ENCODE results near the gene CYP3A7.

Gene CYP3A7

DNA sequence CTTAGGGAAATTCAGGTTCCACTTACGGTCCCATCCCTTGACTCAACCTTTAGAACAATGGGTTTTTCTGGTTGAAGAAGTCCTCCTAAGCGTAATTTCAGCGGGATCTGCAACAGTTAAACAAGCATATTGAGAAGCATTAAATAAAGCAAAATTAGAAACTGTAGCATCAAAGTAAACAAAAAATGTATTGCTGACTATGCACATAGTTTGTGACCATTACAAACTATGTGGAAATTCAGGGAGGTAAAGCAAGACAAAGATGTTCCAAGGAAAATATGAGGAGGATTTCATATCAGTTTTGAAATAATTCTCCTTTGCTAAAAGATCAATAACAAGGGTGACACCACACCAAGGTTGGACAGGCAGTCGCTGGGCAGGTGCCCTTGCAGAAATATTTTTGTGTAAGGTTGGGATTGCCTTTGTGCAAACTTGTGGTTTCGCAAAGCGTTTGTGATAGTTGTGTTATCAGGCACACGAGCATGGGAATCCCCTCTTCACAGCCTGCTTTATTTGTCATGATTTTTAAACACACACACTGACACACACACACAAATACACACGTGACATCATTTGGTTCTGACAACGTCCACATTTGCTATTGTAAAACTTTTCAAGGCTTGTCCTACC lies 49.8 kb downstream of the CYP3A7 start:
- H3K9me2 ChIP-seq (replicated peaks; ENCODE audit: control insufficient read depth, low read length), result no peaks in the 10 kb centered on the region
- no peaks in the 10 kb centered on the region for H4K20me1 ChIP-seq (ENCODE audit: control insufficient read depth, insufficient read depth, low read depth, low read length)
- H3F3A ChIP-seq (ENCODE audit: control insufficient read depth, insufficient read depth), result no peaks in the 10 kb centered on the region
- H3K9me3 ChIP-seq (ENCODE audit: control insufficient read depth, insufficient read depth, low read length), result peaks cover 4% of the 10 kb centered on the region; the same call in 1 of the 2 replicates
- H3K4me2 ChIP-seq (ENCODE audit: low read length), result no peak overlapping the region
- H3K79me2 ChIP-seq (ENCODE audit: control insufficient read depth, low read length), result no peaks in the 10 kb centered on the region
- no peak overlapping the region for H3K4me3 ChIP-seq (ENCODE audit: low read length)
- H3K36me3 ChIP-seq (ENCODE audit: control insufficient read depth, low read length), result no peaks in the 10 kb centered on the region
- no peaks in the 10 kb centered on the region for H3K4me1 ChIP-seq (ENCODE audit: control insufficient read depth, low read length)
- no peak for TF ChIP-seq EZH2phosphoT487 (IDR thresholded peaks at IDR 0.05; ENCODE audit: borderline replicate concordance, low read length)
- no peak for TF ChIP-seq CTCF (IDR thresholded peaks at IDR 0.05; ENCODE audit: low read depth, low read length, poor library complexity, severe bottlenecking)
- peaks cover 4% of the 10 kb centered on the region; the same call in 1 of the 2 replicates for H3K27me3 ChIP-seq (ENCODE audit: control insufficient read depth, low read length)
- no peak overlapping the region for H3K27ac ChIP-seq (ENCODE audit: low read depth, low read length)

- no peak for TF ChIP-seq CTCF (IDR thresholded peaks at IDR 0.05; ENCODE audit: low read depth, low read length, poor library complexity, severe bottlenecking)
- TF ChIP-seq EZH2phosphoT487 (IDR thresholded peaks at IDR 0.05; ENCODE audit: borderline replicate concordance, low read length), result no peak
- H3K36me3 ChIP-seq (ENCODE audit: control insufficient read depth, low read length), result no peaks in the 10 kb centered on the region
- no peaks in the 10 kb centered on the region for H3K4me1 ChIP-seq (ENCODE audit: control insufficient read depth, low read length)
- H3K9me2 ChIP-seq (replicated peaks; ENCODE audit: control insufficient read depth, low read length), result no peaks in the 10 kb centered on the region
- H3K27ac ChIP-seq (ENCODE audit: low read depth, low read length), result no peak within 1 kb of the TSS
- peaks cover 3% of the 10 kb centered on the region; the same call in 1 of the 2 replicates for H3F3A ChIP-seq (ENCODE audit: control insufficient read depth, insufficient read depth)
- H3K9me3 ChIP-seq (ENCODE audit: control insufficient read depth, insufficient read depth, low read length), result peaks cover 4% of the 10 kb centered on the region; the same call in 1 of the 2 replicates
- no peaks in the 10 kb centered on the region for H4K20me1 ChIP-seq (ENCODE audit: control insufficient read depth, insufficient read depth, low read depth, low read length)
- no peak within 1 kb of the TSS for H3K4me3 ChIP-seq (ENCODE audit: low read length)
- peaks cover 4% of the 10 kb centered on the region for H3K27me3 ChIP-seq (ENCODE audit: control insufficient read depth, low read length)
- H3K79me2 ChIP-seq (ENCODE audit: control insufficient read depth, low read length), result no peaks in the 10 kb centered on the region
- no peak within 1 kb of the TSS for H3K4me2 ChIP-seq (ENCODE audit: low read length)
Observed at GRCh38 chr7:99679400-99680191, 55.4 kb downstream of the CYP3A7 start, which contains the start of gene CYP3A5. TSS of gene CYP3A5 (minus strand) at chr7:99679996. CDS start at chr7:99679896, 100 bp downstream.

DNA sequence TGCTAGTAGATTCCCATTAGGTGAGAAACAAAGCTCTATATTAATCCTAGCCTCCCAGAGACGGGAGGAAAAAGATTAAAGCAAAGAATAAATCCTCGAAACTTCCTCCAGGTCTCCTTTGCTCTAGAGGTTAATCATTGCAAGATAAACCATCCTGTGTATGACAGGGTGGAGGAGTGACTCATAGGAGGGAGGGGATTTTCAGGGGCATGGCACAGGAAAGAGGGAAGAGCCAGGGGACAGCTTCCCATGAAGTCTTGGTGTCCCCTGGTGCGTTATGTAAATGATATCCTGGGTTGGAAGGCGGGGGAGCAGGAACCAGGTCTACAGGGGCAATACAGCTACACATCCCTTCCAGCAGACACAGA lies 56.0 kb downstream of the CYP3A7 start:
- H3K79me2 ChIP-seq (ENCODE audit: control insufficient read depth, low read length), result no peaks in the 10 kb centered on the region
- peaks cover 3% of the 10 kb centered on the region; the same call in 1 of the 2 replicates for H3F3A ChIP-seq (ENCODE audit: control insufficient read depth, insufficient read depth)
- no peaks in the 10 kb centered on the region for H3K36me3 ChIP-seq (ENCODE audit: control insufficient read depth, low read length)
- no peak overlapping the region for H3K4me2 ChIP-seq (ENCODE audit: low read length)
- H3K4me3 ChIP-seq (ENCODE audit: low read length), result no peak overlapping the region
- TF ChIP-seq EZH2phosphoT487 (IDR thresholded peaks at IDR 0.05; ENCODE audit: borderline replicate concordance, low read length) (no peak), CTCF (IDR thresholded peaks at IDR 0.05; ENCODE audit: low read depth, low read length, poor library complexity, severe bottlenecking) (no peak)
- H4K20me1 ChIP-seq (ENCODE audit: control insufficient read depth, insufficient read depth, low read depth, low read length), result no peaks in the 10 kb centered on the region
- peaks cover 4% of the 10 kb centered on the region; the same call in 1 of the 2 replicates for H3K9me3 ChIP-seq (ENCODE audit: control insufficient read depth, insufficient read depth, low read length)
- peaks cover 4% of the 10 kb centered on the region for H3K27me3 ChIP-seq (ENCODE audit: control insufficient read depth, low read length)
- no peaks in the 10 kb centered on the region for H3K4me1 ChIP-seq (ENCODE audit: control insufficient read depth, low read length)
- no peaks in the 10 kb centered on the region for H3K9me2 ChIP-seq (replicated peaks; ENCODE audit: control insufficient read depth, low read length)
- no peak overlapping the region for H3K27ac ChIP-seq (ENCODE audit: low read depth, low read length)

Data from DOHH2 (cell line).